GM13976 (cell line): ENCODE results near the gene CASKIN1.

Source experiments
- DNase-seq: peaks from one replicate; pipeline ENCODE4 v3.0.0; 2012; ENCODE audit warnings: low spot score
- in situ Hi-C: fragments of 300-500 bp; cut with MboI; formaldehyde crosslinking; loops from one replicate; pipeline ENCODE4 v1.12.0; 2022; ENCODE audit warnings: low sequenced_read_pairs, mixed read lengths, inconsistent platforms; ENCODE audit not compliant: unreplicated experiment
- TF ChIP-seq, protein P1 (sequence below): IDR thresholded peaks from 2 replicates; pipeline ENCODE4 v1.5.1; 2012; ENCODE audit warnings: borderline replicate concordance, mild to moderate bottlenecking; ENCODE audit not compliant: insufficient read depth; ENCODE audit errors: extremely low read depth, missing control alignments, control extremely low read depth

CASKIN1 gene, protein sequence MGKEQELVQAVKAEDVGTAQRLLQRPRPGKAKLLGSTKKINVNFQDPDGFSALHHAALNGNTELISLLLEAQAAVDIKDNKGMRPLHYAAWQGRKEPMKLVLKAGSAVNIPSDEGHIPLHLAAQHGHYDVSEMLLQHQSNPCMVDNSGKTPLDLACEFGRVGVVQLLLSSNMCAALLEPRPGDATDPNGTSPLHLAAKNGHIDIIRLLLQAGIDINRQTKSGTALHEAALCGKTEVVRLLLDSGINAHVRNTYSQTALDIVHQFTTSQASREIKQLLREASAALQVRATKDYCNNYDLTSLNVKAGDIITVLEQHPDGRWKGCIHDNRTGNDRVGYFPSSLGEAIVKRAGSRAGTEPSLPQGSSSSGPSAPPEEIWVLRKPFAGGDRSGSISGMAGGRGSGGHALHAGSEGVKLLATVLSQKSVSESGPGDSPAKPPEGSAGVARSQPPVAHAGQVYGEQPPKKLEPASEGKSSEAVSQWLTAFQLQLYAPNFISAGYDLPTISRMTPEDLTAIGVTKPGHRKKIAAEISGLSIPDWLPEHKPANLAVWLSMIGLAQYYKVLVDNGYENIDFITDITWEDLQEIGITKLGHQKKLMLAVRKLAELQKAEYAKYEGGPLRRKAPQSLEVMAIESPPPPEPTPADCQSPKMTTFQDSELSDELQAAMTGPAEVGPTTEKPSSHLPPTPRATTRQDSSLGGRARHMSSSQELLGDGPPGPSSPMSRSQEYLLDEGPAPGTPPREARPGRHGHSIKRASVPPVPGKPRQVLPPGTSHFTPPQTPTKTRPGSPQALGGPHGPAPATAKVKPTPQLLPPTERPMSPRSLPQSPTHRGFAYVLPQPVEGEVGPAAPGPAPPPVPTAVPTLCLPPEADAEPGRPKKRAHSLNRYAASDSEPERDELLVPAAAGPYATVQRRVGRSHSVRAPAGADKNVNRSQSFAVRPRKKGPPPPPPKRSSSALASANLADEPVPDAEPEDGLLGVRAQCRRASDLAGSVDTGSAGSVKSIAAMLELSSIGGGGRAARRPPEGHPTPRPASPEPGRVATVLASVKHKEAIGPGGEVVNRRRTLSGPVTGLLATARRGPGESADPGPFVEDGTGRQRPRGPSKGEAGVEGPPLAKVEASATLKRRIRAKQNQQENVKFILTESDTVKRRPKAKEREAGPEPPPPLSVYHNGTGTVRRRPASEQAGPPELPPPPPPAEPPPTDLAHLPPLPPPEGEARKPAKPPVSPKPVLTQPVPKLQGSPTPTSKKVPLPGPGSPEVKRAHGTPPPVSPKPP (N-terminal part only)

DNA sequence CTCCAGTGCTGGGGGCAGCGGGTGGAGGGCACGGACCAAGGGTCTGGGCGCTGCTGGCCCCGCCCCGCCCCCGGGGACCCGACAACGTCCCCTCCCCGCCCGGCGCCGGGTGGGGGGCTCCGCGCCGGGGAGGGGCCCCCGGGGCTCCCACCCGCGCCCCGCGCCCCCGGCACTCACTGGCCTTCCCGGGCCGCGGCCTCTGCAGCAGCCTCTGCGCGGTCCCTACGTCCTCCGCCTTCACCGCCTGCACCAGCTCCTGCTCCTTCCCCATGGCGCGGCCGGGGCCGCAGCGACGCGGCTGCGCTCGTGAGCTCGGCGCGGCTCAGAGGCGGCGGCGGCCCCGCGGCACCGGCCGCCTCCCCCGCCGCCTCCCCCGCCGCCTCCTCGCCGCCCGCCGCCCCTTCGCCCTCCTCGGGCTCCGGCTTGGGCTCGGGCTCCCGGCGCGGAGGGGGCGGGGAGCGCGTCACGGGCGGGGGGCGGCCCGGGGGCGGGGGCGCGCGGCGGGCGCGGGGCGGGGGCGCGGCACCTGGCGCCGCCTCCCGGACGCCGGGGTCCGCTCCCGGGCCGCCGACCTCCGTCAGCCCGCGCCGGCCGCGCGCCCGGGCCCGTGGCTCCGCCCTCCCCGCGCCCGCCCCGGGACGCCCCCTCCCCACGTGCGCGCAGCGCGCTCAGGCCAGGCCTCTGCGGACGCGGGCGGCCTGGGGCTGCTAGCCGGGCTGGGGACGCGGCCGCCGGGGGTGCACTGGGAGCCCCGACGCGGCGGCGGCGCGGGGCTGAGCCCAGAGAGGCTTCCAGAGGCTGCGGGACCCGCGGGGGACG lies at the start of gene CASKIN1:
CASKIN1 (minus strand) TSS at position 444 of the 819 bp plus-strand sequence; CDS start at position 271, 173 bp downstream.
- TF ChIP-seq, protein P1, sequence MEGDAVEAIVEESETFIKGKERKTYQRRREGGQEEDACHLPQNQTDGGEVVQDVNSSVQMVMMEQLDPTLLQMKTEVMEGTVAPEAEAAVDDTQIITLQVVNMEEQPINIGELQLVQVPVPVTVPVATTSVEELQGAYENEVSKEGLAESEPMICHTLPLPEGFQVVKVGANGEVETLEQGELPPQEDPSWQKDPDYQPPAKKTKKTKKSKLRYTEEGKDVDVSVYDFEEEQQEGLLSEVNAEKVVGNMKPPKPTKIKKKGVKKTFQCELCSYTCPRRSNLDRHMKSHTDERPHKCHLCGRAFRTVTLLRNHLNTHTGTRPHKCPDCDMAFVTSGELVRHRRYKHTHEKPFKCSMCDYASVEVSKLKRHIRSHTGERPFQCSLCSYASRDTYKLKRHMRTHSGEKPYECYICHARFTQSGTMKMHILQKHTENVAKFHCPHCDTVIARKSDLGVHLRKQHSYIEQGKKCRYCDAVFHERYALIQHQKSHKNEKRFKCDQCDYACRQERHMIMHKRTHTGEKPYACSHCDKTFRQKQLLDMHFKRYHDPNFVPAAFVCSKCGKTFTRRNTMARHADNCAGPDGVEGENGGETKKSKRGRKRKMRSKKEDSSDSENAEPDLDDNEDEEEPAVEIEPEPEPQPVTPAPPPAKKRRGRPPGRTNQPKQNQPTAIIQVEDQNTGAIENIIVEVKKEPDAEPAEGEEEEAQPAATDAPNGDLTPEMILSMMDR = no peak
- in situ Hi-C loops = no loop called here
- peak; percentile 67 for DNase-seq

DNA sequence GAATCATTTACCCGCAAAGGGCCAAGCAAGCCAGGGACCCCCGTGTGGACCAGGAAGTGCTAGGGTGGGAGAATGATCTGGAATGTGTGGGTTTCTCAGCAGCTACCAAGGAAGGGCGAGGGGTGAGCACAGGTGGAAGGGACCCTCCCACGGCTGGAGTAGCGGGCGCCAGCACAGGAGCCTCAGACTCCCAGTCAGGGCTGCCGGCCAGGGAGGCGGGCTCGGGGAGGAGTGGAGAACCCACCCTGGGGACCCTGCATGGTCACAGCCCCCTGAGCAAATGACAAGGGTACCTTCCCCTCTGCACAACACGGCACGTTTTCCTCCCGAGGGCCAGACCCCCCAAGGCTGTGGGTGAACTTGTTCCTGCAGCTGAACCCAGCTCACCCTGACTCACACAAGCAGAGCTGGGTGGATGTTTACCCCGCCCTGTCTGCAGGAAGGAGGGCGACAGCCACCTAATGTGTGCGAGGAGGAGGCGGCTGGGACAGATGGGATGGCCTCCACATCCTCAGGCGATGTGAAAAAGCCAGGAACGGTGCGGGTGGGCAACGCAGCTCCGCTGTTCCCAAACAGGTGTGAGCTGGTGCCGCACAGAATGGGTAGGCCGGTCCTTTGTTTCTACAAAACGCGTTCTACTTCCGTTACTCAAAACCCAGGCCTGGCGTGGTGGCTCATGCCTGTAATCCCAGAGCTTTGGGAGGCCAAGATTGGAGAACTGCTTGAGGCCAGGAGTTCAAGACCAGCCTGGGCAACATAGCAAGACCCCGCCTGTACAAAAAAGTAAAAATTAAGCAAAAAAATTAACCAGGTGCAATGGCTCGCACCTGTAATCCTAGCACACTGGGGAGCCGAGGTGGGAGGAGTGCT lies 48.8 kb upstream of the CASKIN1 start:
- DNase-seq = no peak
- TF ChIP-seq, protein P1 = no peak
- in situ Hi-C loops = no loop called here

DNA sequence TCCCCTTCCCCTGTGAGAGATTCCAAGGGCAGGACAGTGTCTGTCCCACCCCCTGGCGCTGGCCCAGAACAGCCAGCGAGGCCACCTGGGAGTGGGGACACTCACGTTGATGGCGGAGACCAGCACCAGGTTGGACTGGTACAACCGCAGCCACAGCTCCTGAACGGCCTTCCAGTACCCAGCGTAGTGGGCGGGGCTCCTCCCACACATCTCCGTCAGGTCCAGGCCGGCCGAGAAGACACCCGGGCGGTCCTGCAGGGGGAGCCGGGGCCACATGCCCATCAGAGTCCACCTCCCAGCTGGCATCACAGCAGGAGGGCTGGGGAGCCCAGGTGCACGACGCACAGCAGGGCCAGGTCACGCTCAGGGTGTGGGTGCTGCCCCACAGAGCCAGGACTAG lies 47.9 kb upstream of the CASKIN1 start:
- TF ChIP-seq, protein P1 = no peak
- in situ Hi-C loops = no loop called here
- no peak for DNase-seq

DNA sequence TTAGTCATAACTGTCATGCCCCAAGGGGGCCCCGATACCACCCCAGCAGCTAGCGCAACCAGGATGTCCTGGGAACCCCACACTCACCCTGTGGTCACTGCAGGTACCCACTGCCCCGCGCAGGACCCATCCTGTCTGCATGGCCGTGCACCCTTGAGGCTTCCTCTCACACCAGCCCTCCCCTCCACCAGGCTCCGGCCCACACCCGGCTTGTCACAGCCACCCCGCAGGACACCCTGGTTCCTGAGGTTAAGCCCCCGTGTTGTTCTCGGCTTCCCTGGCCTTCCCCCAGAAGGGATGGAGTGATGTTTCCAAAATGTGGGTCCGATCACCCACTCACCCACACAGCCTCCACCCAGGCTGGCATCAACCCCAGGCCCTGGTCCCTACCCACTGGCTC lies 47.4 kb upstream of the CASKIN1 start:
- TF ChIP-seq, protein P1 = no peak
- no peak for DNase-seq
- in situ Hi-C loops = no loop called here

DNA sequence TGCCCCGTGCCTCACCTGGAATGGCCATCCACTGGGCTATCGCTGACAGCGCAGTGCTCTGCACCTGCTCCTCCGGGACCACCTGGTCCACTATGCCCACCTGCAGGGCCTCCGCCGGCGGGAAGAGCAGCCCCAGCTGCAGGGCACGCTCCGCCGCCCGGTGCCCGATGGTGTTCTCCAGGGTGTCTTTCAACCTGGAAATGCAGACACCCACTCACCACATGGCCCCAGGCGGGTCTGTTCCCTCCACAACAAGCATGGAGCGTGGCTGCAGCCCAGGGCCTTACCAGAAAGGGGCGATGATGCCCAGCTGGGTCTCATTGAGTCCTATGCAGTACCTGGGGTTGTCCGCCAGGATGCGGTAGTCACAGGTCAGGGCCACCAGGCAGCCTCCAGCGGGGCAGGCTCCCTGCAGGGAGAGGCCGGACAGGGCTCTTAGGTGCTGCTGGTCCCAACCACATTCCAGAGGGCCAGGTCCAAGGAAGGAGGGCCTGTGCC lies 46.7 kb upstream of the CASKIN1 start:
- no peak for DNase-seq
- TF ChIP-seq, protein P1 = no peak
- in situ Hi-C loops = no loop called here
